ENCODE data around the gene ACAP2.
A peak's percentile ranks its signal among the peaks of the same experiment; 100 is the strongest.
"Not testable (repeated sequence)": the region's sequence is repeated elsewhere in the genome, so short reads cannot be mapped to it uniquely, and the experiment has no call there.

ACAP2 gene

DNA sequence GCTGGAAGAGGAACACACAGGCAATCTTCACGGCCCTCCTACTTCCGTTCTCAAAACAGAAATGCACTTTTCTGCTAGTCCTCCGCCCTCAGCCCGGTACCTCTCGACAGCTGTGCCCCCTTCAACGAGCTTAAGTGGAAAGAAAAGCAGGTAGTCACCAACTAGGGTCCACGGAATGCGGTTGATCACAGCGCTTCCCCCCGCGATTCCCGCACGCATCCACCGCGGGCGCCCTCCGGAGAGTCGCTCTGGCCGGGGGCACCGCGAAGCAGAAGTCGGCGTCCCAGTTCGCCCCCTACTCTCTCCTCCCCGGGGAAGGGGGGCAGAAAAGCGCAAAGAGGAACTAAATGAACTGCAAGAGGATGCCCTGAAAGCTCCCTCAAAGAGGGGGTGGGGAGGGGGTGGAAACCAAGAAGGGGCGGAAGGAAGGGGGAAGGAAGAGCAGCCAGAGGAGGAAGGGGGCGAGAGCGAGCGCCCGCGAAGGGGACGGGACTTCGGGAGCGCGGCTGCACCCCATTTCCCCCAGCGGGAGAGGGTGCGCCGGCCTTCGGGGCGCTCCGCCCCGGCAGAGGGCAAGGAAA, 738 bp downstream of the ACAP2 start:
- peak; percentile 44 for DNase-seq

DNA sequence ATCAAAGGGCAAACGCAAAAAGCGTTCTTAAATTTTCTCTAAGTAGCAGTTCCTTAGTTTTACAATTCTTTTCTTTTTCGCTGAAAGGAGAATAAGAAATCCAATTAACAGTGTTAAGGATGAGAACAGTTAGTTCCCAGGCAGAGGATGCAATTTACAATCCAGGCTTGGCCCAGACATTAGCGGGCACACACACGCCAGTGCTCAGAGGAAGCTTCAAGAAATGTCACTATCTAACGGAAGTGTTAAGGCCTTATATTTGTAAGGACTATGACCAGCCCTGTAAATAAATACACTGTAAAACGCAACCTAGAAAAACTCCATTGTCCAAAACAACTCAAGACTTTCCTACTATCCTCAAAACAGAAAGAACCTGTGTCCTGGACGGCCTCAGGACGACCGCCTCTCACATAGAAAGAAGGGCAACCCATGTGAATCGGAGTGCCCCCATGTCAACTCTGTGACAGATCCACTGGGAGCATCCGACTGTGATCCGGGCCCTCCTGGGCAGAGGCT, 1.3 kb downstream of the ACAP2 start:
- no peak for DNase-seq

DNA sequence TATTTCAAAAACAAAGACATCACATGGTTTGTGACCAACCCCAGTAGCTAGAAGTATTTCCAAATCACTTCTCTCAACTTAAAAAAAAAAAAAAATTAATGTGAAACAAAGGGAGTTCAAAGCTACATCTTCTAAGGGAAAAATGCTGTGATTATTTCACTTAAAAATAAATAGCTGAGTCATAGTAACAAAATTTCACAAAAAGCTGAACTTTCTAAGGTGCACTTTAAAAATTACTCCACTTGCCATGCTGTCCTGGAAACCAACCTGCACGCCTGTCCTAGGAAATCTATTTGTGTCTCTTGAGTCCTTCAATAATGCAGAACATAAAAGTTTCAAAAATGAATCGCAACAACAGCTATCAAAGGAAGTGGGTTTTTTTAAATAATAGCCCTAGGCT, 1.8 kb downstream of the ACAP2 start:
- no peak for DNase-seq

DNA sequence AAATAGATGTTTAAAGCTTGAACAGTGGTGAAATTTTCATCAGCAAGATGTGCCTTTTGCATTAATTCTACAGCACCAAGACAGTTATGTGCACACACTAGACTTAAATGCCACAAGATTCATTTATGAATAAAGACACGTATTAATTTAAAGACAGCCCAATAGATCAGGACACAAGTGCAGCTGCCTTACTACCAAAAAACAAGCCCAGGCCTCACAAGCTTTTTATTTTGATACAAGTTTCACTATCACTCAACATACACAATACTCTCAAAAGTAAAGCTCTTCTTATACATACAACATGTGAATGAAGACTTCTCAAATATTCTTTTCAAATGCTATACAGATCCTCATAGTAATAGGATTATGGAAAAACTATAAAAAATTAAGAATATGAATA, 2.4 kb downstream of the ACAP2 start:
- DNase-seq, result no peak

DNA sequence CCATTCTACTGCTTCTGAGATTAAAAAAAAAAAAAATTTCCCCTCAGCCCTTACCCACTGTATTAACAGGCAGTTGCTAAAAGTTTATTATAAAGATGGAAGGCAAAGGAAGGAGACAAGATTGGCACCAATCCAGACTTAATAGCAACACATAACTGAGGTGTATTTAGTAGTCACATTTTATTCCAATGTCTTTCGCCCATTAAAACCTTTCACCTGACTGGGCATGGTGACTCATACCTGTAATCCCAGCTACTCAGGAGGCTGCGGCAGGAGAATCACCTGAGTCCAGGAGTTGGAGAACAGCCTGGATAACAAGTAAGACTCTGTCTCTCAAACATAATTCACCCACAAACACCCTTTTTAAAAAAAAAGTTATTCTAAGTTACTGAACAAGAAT, 4.4 kb downstream of the ACAP2 start:
- DNase-seq, result no peak

DNA sequence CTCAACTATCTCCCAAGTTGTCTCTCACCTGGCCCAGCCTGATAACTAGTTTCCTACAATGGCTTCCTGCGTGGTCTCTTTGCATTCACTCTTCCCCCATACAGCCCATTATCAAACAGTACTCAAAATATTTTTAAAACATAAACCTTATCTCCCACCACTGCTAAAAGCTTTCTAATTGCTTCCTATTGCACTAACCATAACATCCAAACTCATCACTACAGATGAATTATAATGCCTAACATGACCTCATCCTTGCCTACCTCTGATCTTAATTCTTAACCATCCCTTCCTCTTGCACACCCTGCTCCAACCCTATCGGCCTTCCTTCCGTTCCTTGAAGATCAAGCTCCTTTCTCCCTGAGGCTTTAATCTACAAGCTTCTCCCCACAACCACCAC, 17.0 kb downstream of the ACAP2 start:
- DNase-seq, result no peak

DNA sequence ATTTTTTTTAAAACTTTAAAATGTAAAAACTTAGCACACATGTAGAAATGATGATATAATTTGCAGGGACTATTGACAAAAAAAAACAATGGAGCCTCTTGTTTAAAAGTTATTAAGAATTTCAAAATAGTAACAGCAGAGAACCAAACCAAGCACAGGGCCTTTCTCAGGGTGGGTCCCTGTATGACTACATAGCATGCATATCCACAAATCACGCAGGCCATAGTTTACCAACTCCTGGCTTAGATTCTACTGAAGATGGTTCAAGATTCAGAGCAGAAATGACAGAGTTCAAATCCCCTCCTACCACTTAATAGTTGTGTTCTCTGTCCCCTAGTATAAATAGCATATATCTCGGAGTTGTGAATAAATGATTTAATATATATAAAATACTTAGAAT, 19.0 kb downstream of the ACAP2 start:
- no peak for DNase-seq

DNA sequence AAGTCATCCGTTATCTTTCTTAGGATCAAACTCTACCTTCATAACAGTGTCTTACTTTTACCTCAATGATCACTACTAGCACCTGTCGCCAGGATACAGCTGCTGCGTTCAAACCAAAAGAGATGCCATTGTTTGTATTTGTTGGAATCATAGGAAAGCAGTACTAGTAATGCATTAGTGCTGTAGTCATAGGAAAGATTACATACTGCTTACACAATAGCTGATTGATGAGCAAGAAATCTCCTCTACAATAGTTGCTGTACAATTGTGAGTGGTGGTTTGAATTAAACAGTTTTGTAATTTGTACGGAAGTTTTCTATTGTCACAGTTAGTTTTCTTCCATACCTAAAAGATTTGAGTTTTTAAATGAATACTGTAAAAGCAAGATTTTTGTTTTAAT, 21.4 kb downstream of the ACAP2 start:
- no peak for DNase-seq

DNA sequence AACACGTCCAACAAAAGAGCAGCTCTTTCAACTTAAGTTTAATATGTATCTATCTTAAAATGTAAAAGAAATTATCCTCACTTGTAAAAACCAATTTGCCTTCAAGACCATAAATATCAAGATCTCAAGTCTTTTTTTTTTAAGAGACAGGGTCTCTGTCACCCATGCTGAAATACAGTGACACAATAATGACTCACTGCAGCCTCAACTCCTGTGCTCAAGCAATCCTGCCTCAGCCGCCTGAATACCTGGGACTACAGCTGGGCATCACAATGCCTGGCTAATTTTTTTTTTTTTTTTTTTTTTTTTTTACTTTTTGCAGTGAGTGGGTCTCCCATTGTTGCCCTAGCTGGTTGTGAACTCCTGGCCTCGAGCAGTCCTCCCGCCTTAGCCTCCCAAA, 26.0 kb downstream of the ACAP2 start:
- no peak for DNase-seq

DNA sequence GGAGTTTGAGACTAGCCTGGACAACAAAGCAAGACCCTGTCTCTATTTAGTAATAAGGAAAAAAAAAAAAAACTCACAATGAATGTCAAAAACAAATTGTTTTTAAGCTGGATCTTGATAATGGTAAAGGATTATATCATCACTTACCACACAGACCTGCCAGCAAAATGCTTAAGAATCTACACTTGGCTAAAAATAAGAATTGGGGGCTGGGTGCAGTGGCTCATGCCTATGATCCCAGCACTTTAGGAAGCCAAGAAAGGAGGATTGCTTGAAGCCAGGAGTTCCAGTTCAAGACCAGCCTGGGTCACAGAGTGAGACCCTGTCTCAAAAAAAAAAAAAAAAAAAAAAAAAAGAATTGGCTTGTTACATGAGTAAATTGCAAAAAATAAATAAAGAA, 31.0 kb downstream of the ACAP2 start:
- DNase-seq, result no peak

DNA sequence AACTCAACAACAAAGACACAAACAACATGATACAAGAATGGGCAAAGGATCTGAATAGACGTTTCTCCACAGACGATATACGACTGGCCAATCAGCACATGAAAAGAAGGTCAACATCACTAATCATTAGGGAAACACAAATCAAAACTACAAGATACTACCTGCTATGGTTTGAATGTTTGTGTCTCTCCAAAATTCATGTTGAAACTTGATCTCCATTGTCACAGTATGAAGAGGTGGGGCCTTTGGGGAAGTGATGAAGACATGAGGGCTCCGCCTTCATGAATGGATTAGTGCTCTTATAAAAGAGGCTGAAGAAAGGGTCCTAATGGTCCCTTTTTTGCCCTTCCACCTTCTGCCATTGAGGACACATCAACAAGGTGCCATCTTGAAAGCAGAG, 32.3 kb downstream of the ACAP2 start:
- DNase-seq, result no peak

DNA sequence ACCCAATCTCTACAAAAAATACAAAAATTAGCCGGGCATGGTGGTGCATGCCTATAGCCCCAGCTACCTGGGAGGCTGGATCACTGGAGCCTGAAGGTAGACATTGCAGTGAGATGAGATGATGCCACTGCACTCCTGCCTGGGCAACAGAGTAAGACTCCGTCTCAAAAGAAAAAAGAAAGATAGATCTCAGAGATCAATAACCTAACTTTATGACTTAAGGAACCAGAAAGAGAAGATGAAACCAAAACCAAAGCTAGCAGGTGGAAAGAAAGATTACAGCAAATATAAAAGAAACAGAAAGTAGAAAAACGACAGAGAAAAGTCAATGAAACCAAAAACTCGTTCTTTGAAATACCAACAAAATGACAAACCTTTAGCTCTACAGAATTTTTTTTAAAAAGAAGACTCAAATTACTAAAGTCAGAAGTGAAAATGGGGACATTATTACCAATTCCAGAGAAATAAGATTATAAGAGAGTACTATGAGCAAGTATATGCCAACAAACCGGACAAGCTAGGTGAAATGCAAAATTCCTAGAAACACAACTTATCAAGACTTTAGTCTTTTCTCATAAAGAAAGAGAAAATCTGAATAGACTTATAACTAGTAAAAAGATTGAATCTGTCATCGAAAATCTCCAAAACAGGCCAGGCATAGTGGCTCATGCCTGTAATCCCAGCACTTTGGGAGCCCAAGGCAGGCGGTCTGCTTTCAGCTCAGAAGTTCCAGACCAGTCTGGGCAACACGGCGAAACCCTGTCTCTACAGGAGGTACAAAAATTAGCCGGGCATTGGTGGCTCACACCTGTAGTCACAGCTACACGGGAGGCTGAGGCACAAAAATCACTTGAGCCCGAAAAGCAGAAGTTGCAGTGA, 35.0 kb downstream of the ACAP2 start:
- DNase-seq, result no peak

DNA sequence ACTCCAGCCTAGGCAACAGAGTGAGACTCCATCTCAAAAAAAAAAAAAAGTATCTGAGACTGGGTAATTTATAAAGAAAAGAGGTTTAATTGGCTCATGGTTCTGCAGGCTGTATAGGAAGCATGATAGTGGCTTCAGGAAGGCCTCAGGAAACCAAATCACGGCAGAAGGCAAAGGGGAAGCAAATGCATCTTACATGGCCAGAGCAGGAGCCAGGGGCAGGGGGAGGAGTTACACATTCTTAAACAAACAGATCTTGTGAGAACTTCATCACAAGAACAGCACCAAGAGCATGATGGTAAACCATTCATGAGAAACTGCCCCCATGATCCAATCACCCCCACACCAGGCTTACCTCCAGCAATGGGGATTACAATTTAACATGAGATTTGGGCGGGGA, 37.2 kb downstream of the ACAP2 start:
- DNase-seq, result no peak

DNA sequence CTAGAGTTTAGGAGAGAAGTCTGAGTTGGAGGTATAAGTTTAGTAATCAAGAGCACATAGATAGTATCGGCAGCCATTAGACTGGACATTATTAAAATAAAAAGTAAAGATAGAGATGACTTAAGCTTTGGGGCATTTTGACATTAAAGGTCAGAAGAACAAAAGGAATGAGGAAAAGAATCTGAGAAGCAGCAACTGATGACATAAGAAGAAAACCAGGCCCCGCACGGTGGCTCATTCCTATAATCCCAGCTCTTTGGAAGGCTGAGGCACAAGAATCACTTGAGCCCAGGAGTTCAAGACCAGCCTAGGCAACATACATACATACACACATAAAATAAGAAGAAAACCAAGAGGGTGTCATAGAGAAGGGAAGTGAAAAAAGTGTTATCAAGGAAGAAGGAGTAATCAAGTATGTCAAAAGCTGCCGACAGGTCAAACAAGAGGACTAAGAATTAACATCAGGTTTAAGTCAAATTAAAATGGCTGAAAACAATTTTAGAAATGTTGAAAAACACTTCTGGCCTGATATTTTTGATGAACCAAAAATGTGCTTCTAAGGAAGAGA, 38.9 kb downstream of the ACAP2 start:
- no peak for DNase-seq

DNA sequence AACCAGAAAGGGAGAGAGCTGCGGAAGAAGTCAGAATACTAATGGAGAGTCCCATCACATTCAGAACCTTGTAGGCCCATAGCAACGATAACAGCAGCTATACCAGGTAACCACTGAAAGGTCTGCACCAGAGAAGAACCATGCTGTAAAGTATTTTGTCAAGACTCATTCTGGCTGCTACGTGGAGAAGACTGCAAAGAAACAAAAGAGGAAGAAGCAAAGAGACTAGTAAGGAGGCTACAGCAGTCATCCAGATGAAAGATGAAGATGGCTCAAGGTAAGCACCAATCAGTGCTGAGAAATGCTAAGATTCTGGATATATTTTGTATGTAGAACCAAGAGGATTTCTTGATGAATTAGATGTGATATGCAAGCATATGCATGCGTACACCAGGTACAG, 39.6 kb downstream of the ACAP2 start:
- no peak for DNase-seq

DNA sequence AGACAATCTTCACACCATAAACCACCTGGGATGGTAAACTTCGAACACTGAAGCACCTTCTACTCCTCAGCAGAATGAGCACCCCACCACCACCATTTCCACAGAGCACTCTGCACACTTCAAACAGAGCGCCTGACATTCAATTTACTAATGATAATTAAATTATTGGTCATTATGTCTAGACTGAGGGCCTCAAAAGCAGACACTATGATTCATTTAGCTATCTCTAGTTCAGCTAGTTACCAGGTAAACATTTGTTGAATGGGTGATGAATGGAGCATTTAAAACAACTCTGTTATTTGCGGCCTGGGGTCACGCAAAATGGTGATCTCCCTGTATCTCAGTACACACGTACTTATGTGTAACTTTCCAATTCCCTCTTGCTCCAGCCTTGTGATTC, 40.9 kb downstream of the ACAP2 start:
- no peak for DNase-seq

DNA sequence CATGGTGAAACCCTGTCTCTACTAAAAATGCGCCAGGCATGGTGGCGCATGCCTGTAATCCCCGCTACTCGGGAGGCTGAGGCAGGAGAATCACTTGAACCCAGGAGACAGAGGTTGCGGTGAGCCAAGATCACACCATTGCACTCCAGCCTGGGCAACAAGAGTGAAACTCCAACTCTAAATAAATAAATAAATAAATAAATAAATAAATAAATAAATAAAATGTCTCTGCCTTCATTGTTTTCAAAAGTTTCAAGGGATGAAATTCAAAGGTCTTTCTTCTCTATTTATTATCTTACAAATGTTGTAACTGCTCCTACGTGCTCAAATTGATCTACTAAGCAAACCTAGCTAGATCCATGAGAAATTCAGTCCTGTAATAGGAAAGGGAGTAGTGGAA, 44.4 kb downstream of the ACAP2 start:
- not testable (repeated sequence) for DNase-seq

DNA sequence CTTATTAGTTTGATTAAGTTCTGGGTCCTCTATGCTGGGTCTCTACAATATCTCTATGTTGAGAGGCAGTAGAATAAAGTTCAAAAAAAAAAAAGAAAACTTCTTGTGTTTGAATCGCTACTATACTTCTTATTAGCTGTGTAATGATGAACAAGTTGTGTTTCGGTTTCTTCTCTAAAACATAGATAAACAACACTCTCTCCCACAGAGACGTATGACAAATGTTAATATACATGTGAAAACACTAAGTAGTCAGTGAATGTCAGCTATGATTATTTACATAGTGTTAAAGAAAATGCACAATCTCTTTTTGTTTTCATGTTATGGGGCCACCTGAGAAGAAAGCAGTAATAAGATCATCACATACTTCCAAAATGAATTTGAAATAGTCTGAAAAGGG, 45.3 kb downstream of the ACAP2 start:
- DNase-seq, result no peak

DNA sequence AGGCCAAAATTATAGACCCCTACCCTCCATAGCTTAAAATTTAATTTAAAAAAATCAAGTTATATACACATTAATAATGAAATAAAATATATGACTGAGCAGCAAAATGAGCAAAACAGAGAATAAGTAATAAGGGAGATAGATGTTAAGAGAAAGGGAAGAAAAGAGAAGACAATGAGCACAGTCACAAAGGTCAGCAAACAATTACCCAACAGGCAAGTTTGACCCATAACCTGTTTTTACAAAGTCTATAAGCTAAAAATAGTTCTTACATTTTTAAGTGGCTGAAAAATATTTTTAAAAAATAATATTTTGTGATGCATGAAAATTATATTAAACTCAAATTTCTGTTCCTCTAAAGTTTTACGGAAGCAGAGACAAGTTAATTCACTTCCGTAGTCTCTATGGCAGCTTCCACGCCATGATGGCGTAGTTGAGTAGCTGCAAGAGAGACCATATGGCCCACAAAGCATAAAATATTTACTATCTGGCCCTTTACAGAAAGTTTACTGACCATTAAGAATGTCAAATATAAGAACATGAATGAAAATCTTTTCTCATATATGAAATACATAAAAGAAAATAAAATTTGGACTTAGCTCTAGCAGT, 47.5 kb downstream of the ACAP2 start:
- DNase-seq, result no peak

DNA sequence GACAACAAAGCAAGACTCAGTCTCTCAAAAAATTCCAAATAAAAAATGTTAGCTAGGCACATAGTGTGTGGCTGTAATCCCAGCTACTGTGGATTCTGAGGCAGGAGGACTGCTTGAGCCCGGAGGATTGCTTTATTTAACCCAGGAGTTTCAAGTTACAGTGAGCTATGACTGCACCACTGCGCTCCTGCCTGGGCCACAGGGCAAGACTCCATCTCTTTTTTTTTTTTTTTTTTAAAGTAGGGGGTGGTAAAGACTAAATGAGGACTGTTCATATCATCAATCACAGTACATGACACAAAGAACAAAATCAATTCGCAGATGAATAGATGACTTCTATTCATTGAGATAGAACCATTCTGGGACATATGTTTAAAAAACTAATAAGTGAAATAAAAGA, 48.1 kb downstream of the ACAP2 start:
- DNase-seq, result no peak

DNA sequence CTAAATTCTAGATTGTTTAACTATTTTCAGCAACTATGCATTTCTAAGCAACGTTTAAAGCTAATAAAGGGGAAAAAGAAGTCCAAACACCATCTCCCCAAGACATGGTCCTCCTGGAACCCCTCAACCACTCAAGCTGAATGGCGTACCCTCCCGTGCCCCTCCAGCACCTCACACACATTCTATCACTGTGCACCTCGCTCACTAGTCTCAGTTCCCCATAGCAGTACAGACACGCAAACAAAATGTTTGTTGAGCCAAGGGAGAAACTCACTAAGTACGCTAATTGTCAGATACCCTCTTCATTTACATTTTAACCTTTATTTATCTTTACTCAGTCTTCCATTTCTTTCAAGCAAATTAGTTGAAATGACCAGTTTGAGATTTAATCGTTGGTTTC, 48.8 kb downstream of the ACAP2 start:
- no peak for DNase-seq

DNA sequence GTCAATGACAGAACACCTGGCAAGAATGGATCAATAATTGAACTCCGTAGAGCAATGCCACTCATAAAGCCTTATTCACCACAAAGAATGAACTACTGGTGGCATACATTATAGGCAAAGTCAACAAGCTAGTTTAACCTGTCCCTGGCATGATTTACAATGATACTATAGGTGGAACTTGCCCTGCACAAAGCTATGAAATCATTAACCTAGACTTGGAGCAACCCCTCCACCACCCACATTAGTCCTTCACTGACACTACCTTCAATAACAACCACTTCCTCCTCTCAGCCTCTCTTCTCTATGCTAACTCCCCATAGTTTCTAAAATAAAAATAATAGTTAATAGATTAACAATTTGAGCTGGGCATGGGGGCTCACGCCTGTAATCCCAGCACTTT, 54.4 kb downstream of the ACAP2 start:
- no peak for DNase-seq

DNA sequence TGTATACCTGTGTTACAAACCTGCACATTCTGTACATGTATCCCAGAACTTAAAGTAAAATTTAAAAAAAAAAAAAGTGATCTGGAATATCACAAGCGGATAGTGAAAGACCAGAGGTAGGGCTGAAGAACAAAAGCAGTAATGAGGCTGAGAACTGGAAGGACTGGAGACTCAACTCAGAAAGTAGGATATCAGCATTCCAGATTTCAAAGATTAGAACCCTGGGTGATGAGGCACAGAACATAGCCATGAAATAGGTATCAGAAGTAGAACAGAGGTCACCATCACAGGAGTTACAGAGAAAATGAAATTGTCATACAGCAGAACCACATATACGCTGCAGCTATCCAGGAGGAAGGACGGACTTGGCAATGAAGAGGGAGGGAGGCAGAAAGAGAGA, 56.1 kb downstream of the ACAP2 start:
- DNase-seq, result no peak

DNA sequence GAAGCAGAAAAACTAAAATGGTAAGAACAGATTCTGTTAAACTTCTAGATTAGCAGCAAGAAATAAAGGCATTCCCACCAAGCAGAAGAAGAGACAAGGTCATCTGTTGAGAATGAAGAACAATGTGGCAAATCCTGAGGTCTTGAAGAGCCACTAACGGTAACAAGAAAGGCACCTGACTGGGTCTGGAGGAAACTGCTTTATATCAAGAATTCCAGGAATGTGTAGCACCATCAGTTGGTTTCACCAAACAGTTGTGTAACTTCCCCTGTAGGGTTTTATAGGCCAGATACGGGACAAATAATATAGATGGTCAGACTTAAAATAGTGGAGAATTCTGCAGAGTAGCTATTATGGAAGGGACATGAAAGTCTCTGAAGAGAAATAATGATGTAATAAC, 57.3 kb downstream of the ACAP2 start:
- DNase-seq, result no peak

Data from central memory CD4-positive, alpha-beta T cell (primary cell).